Gastroesophageal sphincter (tissue), 3 donors: ENCODE results near the gene ZNF101.

Experiments used
- EP300 ChIP-seq: sonication (generic); formaldehyde crosslinking; IDR thresholded peaks from one replicate; pipeline ENCODE4 v1.6.1; 2017; ENCODE audit warnings: antibody characterized with exemption, mild to moderate bottlenecking
- POLR2A ChIP-seq, 2 donors: fragments of 450-650 bp; IDR thresholded peaks; one replicate each; pipeline ENCODE4 v1.6.1; 2017; ENCODE audit warnings: antibody characterized with exemption in 2 of 2, mild to moderate bottlenecking in 2 of 2, moderate library complexity in 1 of 2
- TF ChIP-seq, protein P1 (sequence below), 4 experiments: fragments of 200-600 bp in 2 of 4; fragments of 450-650 bp in 2 of 4; sonication (generic) in 1 of 4; IDR thresholded peaks; one replicate each; pipeline ENCODE4 v1.5.1; 2017 to 2019; ENCODE audit warnings: antibody characterized with exemption in 4 of 4, mild to moderate bottlenecking in 2 of 4, moderate library complexity in 2 of 4

- TF ChIP-seq, protein P1, sequence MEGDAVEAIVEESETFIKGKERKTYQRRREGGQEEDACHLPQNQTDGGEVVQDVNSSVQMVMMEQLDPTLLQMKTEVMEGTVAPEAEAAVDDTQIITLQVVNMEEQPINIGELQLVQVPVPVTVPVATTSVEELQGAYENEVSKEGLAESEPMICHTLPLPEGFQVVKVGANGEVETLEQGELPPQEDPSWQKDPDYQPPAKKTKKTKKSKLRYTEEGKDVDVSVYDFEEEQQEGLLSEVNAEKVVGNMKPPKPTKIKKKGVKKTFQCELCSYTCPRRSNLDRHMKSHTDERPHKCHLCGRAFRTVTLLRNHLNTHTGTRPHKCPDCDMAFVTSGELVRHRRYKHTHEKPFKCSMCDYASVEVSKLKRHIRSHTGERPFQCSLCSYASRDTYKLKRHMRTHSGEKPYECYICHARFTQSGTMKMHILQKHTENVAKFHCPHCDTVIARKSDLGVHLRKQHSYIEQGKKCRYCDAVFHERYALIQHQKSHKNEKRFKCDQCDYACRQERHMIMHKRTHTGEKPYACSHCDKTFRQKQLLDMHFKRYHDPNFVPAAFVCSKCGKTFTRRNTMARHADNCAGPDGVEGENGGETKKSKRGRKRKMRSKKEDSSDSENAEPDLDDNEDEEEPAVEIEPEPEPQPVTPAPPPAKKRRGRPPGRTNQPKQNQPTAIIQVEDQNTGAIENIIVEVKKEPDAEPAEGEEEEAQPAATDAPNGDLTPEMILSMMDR (IDR thresholded peaks at IDR 0.05), result no peak
- TF ChIP-seq POLR2A (IDR thresholded peaks at IDR 0.05) (no peak), EP300 (no peak)
Measured at GRCh38 chr19:19637523-19638251, 31.0 kb upstream of the ZNF101 start.
